OCI-M1 (cell line): ENCODE data around the gene UGT1A10.

Experiments
- DNase-seq: peaks from one replicate; lab custom pipeline; 2025; lab: John Stamatoyannopoulos, UW

UGT1A10 gene

DNA sequence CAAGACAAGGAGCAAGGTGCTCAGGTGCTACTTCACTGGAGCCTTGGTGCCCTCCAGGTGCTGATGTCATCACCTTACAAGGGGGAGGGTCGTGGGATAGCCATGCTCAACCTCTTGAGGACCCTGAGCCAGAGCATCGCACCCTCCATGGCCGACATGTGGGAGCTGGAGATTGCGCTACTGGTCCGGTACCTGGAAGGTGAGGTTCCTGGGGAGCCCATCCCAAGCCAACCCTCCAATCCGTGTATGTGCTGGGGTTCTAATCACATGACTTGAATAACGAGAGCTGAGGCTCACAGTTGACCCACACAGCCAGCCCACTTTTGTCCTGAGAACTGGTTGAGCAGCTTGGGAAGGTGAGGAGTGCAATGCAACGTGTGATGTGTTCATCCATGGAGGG is 167.7 kb downstream of the UGT1A10 start:
- no peak for DNase-seq

DNA sequence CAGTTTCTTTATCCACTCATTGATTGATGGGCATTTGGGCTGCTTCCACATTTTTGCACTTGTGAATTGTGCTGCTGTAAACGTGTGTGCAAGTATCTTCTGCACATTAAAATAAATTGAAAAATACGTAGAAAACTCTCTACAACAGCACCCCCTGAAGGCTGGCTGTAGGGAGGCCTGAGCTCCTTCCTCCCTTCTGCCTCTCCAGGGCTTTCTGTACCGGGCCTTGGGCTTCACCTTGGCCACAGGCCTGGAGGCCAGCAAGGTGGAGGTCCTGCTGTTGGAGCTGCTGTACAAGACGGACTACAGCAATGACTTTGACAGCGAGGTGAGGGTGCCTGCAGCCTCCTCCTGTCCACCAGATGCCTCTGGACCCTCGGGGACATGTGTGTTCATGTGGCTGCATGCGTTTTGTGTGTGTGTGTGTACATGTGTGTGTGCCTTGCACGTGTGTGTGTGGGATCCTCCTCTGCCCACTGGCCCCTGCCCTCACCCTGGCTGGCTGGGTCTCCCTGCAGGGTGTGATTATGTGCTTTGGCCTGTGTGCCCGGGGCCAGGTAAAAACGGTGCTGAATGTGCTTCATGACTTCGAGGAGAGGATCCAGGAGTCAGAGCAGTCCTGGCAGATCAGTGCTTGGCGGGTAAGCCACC is 171.1 kb downstream of the UGT1A10 start:
- DNase-seq, result no peak

DNA sequence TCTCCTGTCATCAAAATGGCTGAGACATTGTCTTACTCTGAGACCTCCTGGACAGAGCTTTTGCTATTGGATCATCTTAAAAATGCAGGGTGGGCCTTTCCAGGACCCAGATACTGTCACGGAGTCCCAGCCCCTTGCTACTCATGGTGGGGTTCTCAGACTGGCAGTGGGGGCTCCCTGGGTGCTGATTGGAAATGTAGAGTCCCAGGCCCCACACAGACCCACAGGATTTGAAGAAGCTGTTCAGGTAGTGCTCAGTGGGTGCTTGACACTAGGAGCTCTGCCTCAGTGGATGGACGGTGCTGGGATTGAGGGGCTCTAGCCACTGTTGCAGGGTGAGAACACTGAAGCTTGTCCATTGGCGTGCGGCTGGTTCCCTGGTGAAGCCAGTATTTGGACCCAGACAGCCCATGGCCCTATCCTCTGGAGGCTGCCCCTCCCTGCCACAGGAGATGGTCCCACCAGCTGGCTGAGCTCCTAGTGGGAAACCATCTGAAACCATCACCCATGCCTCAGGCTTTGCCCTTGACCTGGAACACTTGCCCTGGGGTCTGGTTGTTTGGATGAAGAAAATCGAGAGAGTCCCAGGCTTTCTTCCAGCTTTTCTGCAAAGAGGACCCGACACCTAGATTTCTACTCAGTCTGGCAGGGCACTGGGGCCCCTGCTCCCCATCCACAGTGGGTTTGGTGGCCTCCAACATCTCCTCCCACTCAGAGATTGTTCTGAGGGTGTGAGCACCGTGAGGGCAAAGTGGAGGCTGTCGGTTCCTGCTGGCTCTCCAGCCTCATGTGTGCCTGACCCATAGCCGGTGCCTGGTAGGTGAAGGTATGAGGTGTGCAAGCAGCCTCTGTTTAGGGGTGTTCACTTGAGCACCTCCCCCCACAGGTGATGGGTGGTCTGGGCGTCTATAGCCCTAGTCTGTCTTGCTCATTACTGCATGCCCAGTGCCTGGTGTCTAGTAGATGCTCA is 172.0 kb downstream of the UGT1A10 start:
- DNase-seq, result no peak

DNA sequence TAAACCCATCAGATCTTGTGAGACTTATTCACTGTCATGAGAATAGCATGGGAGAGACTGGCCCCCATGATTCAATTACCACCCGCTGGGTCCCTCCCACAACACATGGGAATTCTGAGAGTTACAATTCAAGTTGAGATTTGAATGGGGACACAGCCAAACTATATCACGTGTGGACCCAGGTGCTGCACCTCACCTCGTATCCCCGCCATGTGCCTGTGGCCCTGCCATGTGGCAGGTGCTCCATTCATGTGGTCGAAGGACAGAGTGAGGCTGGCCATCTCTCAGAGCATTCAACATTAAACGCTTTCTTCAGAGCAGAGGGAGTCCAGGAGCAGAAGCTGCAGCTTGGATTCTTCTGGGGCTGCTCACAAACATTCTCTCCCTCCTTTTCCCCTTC is 174.1 kb downstream of the UGT1A10 start:
- no peak for DNase-seq

DNA sequence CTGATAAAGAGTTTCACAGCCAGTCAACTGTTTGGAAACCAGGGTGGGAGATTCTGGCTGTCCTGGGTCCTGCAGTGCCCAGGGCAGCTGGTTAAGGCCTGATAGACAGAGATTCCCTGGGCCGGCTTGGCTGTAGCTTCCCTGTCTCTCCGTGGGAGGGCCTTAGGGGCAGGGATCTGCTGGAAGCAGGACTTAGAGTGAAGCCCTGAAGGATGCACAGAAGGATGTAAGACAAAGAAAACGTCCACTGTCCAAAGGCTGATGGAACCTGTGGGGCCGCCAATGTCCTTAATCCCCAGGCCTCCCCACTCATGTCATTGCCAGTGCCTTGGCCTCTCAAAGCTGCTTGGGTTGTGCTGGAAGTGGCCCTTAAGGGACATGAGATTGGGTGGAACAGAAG is 174.8 kb downstream of the UGT1A10 start:
- DNase-seq, result no peak

DNA sequence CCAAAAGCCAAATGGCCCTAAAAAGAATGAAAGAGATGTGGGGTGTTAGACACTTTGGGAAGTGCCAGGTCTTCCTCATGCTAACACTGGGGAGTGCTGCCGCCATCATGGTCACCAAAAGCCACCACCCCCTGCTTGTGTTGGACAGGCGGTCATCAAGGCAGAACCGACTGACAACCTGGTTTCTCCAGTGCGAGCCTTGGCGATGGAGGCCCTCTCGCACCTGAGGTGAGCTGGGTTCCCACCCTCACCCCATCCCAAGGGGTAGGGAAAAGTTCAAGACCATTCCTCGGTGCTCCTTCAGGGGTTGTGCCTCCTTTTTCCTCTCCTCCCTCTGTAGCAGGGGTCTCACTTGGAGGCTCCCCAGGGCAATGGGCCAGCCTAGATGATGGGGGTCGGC is 175.5 kb downstream of the UGT1A10 start:
- DNase-seq, result no peak

DNA sequence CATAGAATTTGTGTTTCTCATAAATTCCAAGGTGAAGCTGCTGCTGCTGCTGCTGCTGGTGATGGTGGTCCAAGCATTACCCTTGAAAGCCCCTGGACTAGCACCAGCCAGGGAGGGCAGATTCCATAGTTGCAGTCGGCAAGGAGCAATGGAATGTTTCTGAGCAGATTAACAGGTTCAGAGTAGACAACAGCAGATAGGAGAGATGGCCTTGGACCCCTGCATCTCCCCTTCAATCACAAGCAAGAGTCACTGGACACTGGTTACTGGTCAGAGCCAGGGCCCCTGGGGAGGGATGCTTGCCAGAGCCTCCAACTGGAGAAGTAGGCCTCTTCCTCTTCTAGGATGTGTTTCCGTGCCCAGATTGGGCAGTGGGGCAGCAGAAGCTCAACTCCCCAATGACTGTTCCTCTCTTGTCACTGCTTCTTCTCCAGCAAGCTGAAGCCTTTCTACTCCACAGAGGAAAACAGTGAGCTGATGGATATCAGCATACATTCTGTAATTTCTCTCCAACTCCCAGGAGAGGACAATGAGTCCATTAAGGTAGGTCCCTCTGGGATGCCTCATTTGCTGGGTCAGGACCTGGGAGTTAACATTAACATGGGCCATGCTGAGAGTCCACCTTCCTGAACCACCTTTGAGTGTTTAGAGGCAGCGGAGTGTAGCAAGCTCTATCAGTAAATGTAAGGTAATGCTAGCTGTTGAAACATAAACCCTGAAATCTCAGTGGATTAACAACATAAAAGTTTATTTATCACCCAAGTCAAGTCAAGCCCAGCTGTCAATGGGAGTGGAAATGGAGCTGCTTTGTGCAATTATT is 177.2 kb downstream of the UGT1A10 start:
- no peak for DNase-seq

DNA sequence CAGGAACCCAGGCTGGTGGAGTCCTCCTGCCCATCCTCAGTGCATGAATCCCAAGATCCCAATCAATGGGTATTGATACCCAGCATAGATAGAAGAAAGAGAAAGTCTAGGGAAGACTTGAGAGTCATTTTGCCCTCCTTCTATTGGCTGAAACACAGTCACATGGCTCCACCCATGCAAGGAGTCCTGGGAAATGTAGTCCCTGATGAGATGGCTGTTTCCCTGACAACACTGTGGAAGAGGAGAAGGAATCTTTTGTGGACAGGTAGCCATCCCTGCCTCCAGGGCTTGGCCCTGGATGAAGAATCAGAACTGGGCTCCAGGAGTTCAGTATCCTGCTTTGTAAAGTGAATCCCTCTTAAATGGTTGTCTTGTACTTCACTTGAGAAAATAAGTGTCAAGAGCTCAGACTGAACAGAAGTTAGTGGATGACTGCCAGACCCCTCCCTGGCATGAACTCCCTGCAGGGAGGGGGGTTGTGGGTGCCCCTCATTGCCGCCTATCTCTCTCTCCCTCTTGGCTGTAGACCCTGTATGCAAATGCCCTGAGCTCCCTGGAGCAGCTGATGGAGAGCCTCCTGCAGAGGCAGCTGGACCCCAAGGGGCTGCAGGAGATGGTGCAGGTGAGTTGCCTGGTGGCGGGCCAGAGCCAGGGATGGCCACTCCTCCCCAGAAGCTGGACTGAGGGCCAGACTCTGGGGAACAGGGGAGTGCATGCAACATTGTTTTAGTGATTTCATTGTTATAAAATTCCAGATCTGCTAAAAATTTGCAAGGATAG is 178.0 kb downstream of the UGT1A10 start:
- no peak for DNase-seq

DNA sequence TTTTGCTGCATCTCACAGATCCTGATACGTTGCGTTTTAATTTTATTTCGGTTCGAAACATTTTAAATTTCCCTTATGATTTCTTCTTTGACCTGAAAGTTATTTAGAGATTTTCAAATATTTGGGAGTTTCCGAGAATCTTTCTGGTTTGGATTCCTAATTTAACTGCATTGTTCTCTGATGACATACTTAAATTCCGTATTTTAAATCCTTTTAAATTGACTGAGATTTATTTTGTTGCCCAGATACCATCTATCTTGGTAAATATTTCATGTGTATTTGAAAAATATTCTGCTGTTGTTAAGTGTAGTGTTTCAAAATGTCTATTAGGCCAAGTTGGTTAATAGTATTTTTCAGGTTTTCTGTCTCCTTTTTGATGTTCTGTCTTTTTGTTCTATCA is 179.6 kb downstream of the UGT1A10 start:
- DNase-seq, result no peak

DNA sequence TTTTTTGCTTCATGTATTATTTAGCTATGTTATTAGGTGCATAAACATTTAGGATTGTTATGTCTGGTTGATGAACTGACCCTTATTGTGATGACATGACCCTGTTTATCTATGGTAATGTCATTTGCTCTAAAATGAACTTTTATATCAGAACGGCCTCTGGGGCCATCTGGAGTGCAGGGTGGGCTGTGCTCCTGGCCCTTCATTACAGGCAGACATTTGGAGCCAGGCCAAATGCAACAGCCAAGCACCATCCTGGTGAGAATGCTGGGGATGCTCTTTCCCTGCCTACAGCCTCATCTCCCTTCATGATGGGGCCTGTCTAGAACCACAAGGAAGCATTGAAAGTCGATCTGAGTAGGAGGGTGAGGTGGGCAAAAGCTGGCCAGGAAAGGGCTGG is 180.1 kb downstream of the UGT1A10 start:
- no peak for DNase-seq

DNA sequence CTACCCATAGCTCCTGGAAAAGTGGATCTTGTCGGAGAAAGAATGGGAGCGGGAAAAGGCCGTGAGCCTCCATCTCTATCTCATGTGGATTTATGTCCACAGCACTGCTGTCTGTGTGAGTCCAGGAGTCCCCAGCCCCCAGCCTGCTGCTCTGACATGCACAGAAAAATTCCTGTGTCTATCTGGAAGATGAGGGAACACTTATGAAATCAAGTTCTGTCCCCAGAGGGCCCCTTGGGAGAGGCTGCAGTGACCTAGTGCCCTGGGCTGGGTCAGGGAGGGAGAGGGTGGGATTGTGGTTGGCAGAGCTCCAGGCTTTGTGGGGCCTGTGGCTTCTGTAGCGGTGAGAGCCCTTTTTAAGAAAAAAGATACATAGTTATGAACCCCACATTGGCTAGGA is 180.5 kb downstream of the UGT1A10 start:
- DNase-seq, result no peak

DNA sequence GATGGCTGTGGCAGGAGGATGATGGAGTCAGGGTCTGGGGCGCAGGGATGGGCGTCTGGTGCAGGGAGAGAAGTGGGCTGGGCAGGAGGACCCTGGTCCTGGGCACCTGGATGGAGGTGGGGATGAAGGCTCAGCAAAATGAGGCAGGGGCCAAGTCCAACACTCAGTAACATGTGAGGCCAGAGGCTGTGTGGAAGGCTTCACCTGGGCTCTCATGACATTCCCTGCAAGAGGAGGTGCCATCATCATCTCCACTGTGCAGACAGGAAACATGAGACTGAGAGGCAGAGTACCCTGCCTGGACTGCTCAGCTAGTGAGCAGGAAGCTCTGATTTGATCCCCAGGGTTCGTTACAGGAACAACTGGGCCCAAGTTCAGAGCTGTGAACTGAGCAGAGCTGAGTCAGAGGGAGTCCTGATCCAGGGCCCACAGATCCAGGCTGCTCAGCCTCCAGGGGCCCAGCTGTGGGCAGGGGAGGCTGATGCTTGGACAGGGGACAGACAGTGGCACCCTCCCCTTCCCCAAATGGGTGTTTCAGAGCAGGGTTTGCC is 181.2 kb downstream of the UGT1A10 start:
- DNase-seq, result no peak

DNA sequence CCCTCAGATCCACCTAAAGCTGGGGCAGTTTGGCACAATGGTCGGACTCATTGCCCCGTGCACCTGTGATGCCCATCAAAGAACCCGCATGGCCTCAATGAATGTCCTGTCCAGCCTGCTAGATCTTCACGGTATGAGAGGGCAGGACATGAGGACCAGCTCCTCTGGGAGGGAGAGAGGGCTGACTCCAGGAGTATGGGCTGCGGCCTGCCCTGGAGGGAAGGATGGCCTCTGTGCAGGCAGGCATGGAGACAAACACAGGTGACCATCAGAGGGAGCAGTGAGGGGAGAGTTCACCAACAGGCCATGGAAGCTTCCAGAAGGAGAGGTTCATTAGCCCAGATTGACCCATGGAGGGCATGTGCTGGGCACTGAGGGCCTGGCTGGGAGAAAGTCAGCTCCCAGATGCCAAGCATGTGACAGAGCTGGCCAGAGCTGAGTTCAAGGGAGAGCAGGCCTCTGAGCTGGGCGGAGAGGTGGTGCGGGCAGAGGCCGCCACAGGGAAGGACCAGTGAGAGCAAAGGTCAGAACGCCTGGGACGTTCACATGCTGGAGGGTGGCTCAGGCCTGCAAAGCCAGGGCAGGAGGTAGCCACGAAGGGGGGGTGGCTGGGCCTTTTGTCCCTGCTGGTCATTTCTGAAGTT is 181.9 kb downstream of the UGT1A10 start:
- DNase-seq, result no peak

DNA sequence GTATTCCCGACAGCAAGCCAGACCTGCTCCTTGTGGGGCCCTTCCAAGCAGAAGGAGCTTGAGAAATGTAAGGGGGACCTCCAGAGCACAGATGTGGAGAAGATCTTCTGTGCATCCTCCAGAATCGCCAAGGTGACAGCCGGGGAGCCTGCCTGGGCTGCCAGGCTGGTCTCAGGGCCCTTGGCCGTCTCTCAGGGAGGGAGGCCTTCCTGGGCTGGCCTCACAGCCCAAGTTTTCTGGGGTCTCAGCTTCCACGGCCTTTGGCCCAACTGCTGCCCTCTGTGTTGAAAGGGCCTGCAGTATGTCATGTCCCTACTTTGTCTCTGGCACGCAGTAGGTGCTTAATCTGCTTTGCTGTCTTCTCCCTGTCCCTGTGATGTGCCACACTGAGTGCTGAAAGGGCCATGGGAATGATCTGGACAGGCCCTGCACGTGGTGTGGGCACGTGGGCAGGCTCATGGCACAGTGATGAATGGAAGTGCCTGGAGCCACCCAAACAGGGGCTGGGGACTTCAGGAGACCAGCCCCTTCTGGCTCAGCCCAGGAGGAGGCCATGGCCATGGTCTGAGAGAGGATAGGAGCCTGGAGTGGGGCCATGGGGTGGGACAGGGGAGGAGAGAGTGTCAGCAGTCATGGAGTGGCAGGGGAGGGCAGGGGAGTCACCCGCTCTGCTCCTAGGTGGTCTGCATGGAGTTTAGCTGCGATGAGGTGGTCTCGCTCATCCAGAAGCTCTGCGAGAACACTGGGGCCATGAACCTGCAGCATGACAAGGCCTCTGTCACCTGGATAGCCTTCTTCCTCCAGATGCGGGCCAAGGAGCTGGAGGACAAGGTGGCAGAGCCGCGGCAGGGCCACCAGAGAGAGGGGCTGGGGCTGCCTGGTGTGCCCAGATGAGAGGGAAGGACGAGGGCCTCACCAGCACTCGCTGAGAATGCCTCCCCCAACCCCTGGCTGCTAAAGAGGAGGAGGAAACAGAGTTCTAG is 182.7 kb downstream of the UGT1A10 start:
- DNase-seq, result no peak

DNA sequence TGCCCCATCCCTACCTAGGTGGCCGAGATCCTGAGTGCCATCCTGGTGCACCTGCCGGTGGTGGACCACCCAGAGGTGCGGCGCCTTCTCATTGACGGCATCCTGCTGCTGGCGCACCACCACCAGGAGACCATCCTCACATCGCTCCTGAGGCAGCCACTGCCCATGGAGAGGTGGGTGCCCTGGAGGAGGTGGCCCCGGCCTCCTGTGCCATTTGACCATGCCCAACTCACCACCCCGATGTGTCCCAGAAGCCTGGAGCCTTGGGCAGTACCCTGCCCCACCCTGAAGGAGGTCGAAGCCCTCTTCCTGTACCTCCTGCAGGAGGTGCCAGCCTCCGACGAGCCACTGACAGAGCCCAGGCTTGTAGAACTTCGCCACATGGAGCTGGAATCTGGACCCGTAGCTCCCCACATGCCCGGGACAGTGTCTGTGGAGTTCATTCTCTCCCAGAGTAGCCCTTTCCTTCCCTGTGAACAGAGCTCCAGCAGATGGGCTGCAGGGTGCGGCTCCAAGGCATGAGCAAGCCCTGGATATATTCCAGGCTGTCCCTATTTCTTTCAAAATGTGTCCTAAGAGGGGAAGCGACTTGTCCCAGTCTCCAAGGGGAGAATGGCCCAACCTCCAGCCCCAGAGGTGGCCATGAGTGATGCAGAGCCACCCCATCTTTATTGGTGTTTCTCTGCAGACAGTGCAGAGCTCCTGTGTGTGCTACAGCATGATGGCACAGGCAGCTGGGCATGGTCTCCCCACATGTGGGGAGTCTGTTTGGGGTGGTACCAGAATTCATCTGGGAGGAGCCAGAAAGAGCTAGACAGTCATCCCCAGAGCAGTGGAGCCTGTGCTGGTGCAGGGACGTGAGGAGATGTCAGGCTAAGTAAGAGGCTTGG is 183.9 kb downstream of the UGT1A10 start:
- DNase-seq, result no peak

DNA sequence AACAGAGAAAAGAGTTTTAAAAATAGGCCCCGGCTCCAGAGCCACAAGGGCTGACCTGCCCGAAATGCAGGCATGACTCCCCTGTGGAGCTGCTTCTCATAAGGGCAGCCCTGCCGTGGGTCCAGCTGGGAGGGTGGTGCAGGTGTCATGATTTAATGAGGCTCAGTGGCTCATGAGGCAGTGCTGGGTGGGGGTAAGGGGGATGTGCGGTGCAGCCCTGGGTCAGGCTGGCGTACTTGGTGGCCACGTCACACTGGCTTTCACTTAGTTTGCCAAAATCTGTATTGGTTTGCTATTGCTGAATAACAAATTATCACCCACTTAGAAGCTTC is 184.5 kb downstream of the UGT1A10 start:
- DNase-seq, result no peak

DNA sequence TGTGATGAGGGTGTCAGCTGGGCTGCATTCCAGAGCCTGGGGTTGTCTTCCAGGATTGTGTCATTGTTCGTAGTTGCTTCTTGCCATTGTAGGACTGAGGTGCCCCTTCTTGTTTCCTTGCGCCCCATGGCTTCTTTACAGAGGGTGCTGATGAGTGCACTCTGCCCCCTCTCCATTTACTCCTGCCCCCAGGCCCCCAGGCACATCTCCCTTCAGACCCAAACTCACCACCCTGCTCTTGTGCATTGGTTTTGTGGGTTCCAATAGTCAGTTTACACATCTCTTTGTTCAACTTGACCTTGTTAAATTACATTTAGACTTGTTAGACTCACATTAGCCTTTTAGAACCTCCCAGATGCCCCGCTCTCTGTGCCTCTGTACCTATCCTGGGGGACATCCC is 184.9 kb downstream of the UGT1A10 start:
- no peak for DNase-seq

DNA sequence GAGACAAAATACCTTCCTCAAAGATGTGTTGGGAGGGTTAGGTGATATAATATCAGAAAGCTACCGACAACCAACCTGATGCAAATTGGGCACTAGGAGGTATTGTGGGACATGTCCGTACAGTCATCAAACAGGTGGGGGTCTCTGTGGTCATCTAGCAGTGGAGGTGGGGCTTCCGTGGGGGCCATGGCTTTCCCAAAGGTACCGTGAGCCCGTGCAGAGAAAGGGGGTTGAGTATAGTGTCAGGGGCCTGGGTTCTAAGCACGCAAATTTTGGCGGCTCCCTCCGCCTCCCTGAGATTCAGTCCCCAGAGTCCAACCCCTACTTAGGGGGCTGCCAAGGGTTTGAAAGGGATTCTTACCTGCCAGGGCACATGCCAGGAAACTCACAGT is 185.5 kb downstream of the UGT1A10 start:
- no peak for DNase-seq
